Fibroblast of the conjunctiva (primary cell): Measurements from ENCODE around the gene OTC.

Experiments
- DNase-seq: peaks from one replicate; pipeline ENCODE4 v3.0.0-alpha.2; 2010; ENCODE audit warnings: low read depth

The OTC gene

DNA sequence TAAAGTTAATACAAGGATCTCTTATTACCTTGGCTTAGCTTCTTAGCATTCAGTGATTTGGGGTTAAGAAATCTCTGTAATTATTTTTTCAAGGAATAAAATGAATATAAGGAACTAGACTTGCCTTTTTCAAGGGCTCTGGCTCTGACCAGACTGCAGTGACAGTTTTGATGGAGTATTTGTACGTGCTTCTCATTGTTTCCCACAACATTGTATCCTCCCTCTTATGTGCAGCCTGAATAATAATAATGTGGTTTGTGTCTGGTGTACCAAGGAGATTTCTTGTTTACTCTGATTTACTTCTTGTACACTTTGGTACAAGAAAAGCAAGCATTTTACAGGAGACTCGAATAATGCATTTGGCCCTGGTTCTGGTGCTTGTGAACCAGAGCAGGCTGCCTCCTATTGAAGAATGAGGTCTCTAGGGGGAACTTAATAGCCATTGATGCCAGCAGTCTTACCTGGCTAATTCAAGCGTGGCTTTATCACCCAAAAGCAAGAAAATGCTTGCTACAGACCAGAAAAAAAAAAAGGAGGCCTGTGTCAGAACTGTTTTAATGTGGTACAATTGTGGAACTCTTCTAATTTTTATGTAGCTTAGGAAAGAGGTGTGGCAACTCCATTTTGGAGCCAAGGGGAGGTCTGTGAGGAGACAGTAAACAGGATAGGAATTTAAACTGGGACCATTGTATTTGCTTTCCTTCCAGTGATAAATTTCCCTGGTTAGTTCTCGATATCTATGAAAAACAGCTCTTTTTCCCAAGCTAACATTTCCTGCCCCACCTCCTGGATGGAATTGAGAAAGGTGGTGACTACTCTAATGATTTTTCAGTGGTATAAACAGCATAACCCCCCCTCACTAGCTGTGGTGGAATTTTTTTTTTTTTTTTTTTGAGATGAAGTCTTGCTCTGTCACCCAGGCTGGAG lies 5.6 kb downstream of the OTC start:
- no peak for DNase-seq

GRCh38 chrX:38363046-38363445 lies 10.6 kb downstream of the OTC start:
- no peak for DNase-seq

DNA sequence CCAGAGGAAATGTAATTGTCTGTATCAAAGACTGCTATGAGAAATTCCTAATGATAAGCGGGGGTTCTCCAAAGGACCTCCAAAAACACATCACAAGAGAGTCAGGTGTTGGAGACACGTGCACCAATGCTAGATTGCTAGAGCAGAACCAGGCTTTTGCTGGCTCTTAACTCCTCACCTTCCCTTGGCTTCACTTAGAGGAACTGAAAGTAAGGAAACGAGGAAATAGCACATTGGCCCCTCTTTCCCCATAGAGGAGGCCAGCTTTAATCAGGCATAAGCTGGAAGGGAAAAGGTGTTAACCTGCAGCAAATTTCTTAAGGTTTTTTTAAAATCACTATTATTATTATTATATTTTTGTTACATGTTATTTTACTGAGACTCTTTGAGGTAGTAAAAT lies 13.6 kb downstream of the OTC start:
- DNase-seq: no peak

- no peak for DNase-seq
These were observed 16.4 kb downstream of the OTC start for GRCh38 chrX:38368774-38369173.

DNA sequence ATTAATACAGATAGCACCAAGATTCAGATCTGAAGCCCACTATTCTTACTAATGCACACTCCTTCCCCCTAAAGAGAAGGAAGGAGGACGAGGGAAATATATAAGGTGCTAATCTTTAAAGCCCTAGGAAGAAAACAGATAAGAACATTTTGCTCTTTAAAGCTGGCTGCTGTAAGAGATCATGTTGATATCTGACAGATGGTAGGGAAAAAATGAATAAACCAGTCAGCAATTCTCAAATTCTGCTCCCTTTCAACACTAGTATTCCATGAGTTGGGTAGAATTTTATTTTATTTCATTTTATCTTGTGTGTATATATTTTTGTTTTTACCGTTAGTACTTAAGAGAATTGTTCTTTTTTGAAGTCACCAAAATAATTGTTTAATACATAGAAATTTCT lies 19.2 kb downstream of the OTC start:
- no peak for DNase-seq

DNA sequence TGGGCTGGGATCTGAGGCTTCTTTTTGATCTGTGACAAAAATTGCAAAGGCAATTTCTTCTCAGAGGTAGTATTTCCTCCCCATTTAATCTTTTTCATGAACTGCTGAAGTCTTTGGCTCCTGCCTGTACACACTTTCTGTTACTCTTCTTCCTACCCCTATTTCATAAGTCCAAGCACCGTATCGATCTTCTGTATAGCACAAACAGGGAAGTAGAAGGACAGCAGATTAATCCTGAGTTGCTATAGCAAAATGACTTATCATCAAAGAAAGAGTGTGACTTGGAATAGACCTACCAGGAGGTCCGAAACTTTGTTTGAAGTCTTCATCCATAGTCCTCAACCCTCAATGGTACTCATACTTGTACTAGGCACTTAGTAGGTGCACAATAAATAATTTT lies 22.0 kb downstream of the OTC start:
- DNase-seq: no peak

- no peak for DNase-seq
These were observed 23.5 kb downstream of the OTC start for GRCh38 chrX:38375891-38376290.

GRCh38 chrX:38376747-38377146 lies 24.3 kb downstream of the OTC start:
- no peak for DNase-seq

GRCh38 chrX:38379088-38379487 lies 26.7 kb downstream of the OTC start:
- no peak for DNase-seq

- DNase-seq: no peak
These were observed 30.3 kb downstream of the OTC start for GRCh38 chrX:38382663-38383062.

GRCh38 chrX:38400389-38400910 lies 48.0 kb downstream of the OTC start:
- no peak for DNase-seq

DNA sequence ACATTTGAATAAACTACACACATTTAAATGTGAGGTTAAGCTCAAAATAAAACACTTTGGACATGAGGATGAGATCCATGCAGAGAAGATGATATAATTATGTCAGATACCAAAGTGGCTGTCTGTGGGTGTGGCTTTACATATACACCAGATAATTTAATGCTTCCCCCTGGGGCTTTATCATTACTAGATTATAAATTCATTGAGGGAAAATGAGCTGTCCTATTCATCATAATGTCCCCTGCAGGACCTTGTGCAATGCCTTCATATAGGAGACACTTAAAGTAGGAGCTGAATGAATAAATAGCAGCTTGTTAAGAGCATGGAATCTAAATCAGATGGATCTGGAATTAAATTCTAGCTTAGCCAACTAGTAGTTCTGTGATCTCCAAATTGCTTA lies 49.7 kb downstream of the OTC start:
- DNase-seq: no peak

DNA sequence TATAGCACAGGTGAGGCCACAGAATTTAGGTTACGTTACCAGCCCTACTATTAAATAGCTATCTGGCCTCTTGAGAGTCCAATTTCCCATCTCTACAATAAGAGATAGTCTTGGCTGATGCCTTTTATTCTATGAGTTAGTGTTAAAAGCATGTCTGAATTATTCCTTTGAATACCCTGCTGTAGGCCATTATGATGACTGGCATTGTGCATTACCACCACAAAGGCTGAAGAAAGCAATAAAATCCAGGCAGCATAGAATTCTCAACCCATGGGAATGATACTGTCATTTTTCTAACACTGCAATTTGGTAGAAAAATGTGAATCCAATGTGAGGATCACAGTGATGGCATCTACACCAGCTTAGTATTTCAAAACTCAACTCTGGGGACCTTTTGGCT lies 51.4 kb downstream of the OTC start:
- no peak for DNase-seq

DNA sequence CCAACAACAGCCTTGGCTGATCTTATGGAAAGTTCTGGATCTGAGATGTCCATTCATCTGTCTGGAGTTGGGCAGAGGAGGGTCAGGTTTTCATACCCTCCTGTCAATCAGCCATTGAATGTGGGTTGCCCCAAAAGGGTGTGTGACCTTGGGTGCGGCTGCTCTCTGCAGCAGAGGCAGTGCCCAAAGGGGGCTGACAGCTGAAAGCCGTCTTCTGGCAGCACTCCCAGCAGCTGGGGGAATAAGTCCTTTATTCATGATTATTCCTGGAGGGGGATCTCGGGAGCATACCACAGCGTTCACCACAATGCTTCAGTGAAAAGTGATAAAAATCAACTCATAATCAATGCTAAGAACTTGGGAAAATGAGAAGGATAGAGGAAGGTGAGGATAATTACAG lies 54.7 kb downstream of the OTC start:
- DNase-seq: no peak

GRCh38 chrX:38409289-38409688 lies 56.9 kb downstream of the OTC start:
- no peak for DNase-seq

DNA sequence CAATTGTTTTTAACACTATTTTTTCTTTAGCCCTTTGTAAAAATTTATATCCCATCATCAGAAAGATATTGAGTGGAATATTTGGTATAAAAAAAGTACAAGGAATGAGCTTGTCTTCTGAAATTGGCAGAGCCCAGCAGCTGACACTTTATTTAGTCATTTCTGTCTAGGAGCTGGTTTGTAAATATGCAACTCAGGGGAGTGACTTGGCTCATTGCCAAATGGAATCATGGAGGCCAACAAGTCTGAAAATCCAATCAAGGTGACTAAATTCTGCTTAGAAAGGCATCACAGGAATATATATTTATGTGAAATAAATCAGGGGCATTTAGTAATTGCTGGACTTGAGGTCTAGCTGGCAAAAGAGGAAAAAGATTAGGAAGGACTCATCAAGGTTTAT lies 74.4 kb downstream of the OTC start:
- no peak for DNase-seq

DNA sequence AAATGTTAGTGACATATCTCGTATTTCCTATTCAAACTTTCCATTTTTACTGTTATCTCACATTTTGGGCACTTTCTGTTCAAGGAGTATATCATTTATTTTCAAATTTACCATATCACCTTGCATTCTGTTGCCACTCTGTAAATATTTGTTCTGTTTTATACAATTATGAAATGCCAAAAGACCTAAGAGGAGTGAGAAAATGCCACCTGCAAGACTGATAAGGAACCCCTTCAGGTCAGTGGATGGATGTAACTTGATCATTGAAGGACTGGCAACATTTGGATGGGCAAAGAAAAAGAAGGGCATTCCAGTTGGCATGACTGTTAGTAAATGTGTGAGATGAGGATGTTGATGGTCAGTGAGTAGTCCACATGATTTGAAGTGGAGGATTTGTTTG lies 79.1 kb downstream of the OTC start:
- no peak for DNase-seq

- DNase-seq: no peak
These were observed 82.7 kb downstream of the OTC start for GRCh38 chrX:38435130-38435529.

- DNase-seq: no peak
These were observed 84.7 kb downstream of the OTC start for GRCh38 chrX:38437093-38437492.

DNA sequence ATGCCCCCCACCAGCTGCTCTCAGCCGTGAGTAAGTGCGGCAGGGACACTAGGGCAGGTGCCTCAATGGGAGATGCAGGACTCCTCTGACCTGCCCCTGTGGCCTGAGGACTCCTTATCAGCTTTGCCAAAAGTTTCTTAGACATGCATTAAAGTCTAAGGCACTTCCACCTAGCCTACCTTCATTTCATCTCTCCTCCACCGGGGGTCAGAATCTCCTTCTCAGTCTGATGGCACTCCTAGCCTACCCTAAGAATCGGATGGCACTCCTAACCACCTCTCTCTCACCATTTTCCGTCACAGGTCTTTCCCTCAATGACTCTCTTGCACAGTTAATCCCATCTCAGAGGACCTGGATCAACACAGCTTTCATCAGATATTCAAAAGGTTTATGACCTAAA lies 85.9 kb downstream of the OTC start:
- no peak for DNase-seq

DNA sequence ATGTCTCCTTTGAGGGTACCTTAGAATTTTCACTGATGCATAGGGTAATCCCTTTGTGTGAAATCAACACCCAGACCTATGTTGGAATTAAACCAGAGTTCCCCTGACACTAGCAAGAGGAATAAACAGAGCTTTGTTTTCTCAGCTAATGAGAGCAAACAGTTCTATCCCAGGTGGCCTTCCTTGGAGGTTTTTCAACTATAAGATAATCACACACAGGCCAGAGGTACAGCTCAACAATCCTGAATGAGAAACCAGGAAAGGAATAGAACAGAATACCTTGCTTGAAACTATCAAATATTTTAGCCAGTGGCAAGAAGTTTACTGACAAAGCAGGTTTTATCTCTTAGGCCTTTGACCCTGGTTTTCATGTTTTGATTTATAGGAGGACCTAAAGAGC lies 100.2 kb downstream of the OTC start:
- no peak for DNase-seq

DNA sequence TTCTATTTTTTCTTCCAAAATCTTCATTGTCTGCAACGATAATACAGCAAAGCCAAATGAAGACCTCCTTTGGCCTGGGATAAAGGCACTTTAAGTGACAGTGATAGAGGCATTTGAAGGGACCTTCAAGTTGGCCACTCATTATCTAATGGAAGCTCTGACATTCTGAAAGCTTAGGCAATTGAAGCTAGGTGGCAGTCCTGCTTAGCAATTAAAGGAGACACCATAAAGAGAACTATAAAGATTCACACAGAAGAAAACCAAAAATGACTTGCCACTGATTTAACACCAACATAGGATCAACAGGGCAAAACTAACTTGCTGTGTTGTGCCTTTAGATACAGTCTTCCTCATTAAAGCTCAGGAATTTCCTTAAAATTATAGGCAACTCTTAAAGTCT lies 105.7 kb downstream of the OTC start:
- no peak for DNase-seq

- no peak for DNase-seq
These were observed 109.9 kb downstream of the OTC start for GRCh38 chrX:38462257-38462656.

DNA sequence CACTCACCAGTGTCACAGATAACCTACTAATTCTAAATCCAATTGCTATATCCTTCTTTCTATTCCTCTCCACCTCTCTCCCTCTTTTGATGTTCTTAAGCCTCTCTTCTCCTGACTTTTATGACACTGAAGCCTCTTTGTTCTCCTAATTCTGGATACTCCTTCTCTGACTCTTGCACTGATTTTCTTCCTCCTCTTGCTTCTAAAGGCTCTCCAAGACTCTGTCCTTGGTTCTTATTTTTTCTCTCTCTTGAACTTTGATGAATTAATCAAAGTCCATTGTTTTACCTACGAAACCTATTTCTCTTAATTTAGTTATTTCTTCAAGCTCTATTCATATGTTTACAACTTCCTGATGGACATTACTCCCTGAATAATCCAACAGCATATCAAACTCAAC lies 113.3 kb downstream of the OTC start:
- DNase-seq: no peak
